GM19193 (cell line): Measurements from ENCODE around the gene CHRNA9.

Experiments used
- POLR2A ChIP-seq: IDR thresholded peaks from 4 replicates; pipeline ENCODE4 v1.6.1; 2011; ENCODE audit not compliant: insufficient read depth, insufficient read length; ENCODE audit errors: extremely low read depth

CHRNA9 gene

DNA sequence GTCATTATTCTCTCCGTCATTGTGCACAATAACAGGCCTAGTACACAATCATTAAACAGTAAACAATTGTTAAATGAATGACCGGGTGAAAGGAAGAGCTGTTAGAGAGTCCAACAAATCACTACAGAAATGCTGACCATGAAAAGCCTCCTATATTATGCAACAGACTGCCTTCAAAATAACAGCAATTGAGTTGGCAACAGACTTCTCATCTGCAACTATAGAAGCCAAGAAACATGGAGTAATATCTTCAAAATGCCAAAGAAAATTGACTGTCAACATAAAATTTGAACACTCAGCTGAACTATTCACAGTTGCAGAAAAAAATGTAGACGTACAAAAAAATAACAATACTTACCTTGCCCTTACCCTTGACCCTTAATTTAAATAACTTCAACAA, 26.2 kb downstream of the CHRNA9 start:
- no peak for TF ChIP-seq POLR2A

DNA sequence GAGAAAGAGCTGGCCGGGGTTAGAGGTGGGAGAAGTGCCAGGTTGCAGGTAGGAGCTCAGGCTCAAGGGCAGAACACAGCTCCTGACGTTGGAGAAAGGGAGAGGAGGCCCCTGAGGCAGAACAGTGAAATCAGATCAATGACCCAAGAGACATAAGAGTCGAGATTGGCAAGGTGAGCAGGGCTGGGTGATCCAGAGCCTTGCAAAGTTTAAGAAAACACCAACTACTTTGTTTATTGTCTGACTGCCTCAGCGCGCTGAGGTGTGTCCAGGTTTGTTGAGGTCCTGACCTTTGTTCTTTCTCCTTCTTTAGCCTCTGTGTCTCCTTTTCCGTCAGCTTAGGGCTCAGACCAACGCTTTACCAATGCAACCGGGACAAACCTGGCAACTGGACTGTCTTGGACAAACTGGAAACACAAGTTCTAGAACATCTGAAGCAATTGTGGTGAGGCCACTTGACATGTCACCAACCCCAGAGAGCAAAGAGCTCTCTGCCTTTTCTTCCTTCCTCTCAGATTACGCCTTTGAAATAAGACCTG, 28.3 kb downstream of the CHRNA9 start:
- TF ChIP-seq POLR2A = no peak

DNA sequence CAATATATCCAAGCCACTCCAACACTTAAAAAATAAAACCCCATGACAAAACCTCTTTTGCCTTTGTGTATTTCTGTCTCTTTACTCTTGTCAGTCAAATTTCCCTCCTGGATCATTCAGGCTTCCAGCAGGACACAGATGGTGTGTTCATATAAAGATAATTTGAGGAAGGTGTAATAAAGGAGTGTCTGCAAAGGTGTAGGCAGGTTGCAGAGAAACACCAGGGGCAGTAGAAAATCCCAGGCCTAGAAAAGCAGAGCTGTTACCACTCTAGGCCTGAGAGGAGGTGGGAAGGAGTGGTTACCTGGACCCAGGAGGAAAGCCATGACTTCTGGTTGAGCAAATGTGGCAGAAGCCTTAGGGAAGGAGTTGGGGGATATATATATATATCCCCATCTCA, 28.8 kb downstream of the CHRNA9 start:
- TF ChIP-seq POLR2A = no peak

- no peak for TF ChIP-seq POLR2A
These were observed 30.6 kb downstream of the CHRNA9 start for GRCh38 chr4:40365766-40366165.

GRCh38 chr4:40367451-40367850, 32.3 kb downstream of the CHRNA9 start:
- no peak for TF ChIP-seq POLR2A

- no peak for TF ChIP-seq POLR2A
These were observed 34.5 kb downstream of the CHRNA9 start for GRCh38 chr4:40369437-40370274.

DNA sequence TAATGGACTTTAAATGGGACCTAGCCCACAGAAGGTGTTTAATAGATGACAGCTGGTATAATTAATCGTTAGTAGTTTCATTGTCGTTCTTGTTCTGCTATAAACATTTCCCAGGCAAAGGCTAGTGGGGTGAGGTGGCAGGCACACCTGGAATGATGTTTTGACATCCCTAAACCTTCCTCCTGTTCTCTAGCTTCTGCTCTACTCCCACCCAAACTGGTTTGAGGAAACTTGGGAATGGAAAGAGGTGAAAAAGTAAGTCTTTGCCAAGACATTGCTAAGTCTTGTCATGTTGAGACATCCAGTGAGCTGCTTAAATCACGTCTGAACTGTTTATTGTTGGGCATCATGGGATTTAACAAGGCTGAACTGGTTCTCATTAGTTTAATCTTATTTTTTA, 37.5 kb downstream of the CHRNA9 start:
- TF ChIP-seq POLR2A = no peak

DNA sequence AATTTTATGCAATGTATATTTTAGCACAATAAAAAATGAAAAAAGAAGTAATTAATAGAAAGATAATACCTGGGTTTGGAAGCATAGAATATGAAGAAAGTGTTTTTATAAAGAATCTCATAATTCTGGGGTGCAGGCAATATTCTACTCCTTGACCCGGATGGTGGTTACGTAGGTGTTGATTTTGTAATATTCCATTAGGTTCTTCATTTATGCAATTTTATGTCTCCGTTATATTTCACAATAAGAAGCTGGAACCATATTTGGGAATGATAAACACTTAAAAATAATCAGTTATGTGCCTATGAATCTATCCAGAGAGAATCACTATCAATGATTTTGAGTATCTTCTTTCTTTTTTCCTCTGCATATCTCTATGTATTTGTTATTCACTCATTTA, 38.5 kb downstream of the CHRNA9 start:
- no peak for TF ChIP-seq POLR2A

DNA sequence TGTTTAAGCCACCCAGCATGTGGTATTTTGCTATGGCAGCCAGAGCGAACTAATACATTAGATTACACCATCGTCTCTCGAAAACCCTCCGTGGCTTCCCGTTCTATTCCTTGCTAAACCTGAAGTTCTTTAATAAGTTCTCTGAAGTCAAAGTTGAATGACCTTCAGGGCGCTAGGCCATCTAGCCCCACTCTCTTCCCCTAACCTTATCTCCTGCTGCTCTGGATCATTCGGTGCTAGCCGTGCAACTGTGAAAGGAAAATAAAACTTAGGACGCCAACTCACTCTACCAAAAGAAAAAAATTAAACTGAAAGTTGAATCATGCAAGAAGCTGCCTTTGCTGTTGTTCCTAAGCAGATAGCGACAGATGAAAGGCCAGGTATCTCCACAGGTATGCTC, 40.0 kb downstream of the CHRNA9 start:
- no peak for TF ChIP-seq POLR2A

- TF ChIP-seq POLR2A = no peak
These were observed 40.5 kb downstream of the CHRNA9 start for GRCh38 chr4:40375620-40376019.

DNA sequence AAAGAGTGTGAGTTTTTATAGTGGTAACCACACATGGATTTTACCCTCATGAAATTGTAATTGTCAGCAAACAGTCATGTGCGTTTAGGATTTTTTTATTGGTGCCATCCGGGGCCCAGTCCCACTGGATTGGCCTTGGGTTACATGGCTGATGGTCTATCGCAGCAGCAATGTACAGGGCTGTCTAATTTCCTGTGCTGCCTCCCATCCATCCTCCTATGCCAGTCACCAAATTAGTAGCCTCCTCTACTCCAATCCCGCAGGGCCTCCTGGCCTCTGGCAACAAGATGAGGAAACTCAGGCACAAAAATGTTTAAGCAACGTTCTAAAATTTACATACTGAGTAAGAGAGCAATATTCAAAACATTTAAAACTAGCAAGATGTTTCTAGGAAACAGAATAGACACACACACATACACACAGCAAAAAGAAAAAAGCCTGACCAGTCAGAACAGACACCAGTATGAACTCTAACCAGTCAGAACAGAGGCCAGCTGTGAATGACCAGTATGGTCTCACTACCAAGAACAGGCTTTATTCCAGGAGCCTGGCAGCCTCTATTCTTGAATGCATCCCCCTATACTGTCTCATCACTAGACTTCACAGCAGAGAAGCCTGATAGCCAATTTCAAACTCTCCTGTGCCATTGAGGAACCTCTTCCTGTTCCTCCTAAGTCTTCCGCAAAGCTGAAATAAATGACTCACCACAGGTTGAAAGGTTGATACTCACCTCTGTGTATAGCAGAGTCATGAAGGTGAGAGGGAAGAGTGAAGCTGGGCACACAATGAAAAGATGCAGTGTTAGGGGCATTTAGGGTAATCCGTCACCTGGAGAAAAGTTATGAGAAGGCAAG, 42.6 kb downstream of the CHRNA9 start:
- no peak for TF ChIP-seq POLR2A

- no peak for TF ChIP-seq POLR2A
These were observed 43.5 kb downstream of the CHRNA9 start for GRCh38 chr4:40378619-40379018.

GRCh38 chr4:40379248-40379647, 44.1 kb downstream of the CHRNA9 start:
- TF ChIP-seq POLR2A = no peak

DNA sequence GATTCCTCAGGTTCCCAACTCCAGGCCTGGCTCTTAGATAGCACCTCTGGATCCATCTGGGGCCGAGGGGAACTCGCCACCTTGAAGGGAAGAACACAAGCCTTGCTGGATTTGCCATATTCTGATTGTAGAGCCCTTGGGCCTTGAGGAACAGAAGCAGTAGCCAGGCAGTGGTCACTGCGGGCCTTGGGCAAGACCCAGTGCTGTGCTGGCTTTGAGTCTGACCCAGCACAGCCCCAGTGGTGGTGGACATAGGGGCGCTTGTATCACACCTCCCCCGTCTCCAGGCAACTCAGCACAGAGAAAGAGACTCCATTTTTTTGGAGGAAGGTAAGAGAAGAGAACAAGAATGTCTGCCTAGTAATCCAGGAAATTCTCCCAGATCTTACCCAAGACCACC, 45.5 kb downstream of the CHRNA9 start:
- TF ChIP-seq POLR2A = no peak

DNA sequence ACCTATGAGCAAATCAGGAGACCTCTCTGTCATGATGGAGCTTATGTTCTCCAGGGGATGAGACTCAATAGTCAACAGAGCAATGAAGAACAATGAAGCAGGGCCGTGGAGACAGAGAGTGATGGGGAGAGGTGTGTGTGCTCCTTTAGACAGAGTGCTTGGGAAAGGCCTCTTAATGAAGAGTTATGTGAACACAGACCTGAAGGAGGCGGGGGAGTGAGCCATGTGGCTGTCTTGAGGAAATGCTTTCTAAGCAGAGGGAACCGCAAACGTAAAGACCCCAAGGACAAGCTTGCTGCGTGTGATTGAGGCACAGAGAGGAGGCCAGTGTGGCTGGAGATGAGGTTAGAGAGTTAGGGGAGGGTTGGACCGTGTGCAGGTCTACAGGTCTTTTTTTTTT, 53.1 kb downstream of the CHRNA9 start:
- TF ChIP-seq POLR2A = no peak

DNA sequence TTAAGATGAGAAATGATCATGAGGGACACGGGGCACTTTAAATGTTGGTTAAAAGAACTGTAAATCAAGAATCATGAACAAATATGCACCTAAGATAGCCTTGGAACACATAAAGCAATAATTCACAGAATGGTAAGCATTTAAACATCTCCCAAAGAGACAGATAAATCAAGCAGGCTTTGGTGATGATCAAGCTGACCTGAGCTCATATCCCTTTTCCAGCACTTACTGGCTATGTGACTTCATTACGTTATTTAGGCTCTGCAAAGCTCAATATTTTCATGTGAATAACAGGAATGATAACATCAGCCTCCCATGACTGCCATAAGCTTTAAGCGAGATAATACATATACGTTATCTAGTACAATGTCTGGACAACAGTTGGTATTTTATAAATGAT, 54.9 kb downstream of the CHRNA9 start:
- TF ChIP-seq POLR2A = no peak
